ENCODE results near the gene C1orf74.

C1orf74 gene

DNA sequence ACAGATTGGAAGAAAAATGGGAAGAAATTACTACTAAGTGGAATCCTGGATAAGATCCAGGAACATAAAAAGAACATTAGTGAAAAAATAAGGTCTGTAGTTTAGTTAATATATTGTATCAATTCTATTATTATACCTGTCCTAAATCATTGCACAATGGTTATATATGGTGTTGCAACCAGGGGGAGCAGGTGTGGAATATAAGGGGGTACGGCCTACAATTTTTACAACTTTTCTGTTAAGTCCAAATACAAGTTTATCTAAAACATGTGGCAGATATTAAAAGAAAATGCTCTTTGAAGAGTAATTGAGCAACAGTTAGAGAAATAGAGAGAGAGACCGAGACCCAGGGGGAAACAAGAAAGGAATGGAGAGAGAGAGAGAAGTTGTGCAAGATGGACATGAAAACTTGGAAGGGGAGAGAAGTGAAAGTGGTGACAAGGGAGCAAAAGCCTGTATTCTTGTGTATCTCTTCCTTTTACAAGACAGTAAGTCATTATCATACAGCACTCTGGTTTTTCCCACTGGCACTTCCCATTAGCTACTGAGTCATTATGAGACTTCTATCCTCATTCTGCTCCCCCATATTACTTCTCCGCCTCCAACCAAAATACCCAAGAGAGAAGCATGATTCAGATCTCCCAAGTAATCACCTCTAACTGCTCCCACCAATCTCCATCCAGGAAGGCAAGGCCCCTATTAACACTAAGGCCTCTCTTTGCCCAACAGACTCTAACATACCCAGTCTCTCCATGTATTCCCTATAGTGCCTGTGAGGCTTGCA is 50.8 kb downstream of the C1orf74 start:
- TF ChIP-seq, protein P1, sequence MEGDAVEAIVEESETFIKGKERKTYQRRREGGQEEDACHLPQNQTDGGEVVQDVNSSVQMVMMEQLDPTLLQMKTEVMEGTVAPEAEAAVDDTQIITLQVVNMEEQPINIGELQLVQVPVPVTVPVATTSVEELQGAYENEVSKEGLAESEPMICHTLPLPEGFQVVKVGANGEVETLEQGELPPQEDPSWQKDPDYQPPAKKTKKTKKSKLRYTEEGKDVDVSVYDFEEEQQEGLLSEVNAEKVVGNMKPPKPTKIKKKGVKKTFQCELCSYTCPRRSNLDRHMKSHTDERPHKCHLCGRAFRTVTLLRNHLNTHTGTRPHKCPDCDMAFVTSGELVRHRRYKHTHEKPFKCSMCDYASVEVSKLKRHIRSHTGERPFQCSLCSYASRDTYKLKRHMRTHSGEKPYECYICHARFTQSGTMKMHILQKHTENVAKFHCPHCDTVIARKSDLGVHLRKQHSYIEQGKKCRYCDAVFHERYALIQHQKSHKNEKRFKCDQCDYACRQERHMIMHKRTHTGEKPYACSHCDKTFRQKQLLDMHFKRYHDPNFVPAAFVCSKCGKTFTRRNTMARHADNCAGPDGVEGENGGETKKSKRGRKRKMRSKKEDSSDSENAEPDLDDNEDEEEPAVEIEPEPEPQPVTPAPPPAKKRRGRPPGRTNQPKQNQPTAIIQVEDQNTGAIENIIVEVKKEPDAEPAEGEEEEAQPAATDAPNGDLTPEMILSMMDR (IDR thresholded peaks at IDR 0.05; ENCODE audit: low read depth, low read length) = no peak
- H3K4me3 ChIP-seq (ENCODE audit: low read depth, low read length) = no peak overlapping the region

DNA sequence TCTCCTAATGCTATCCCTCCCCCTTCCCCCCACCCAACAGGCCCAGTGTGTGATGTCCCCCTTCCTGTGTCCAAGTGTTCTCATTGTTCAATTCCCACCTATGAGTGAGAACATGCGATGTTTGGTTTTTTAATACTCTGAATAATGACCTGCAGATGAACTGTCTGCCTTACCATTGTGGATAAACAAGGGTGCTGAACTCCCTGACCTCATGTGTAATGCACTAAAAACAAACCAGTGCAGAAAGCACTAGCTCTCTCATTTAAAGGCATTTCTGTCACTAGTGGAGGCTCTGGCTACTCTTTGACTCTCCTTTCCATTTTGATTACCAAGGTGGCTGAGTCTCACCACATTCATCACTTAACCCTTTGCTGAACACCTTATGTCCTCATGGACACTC is 51.6 kb downstream of the C1orf74 start:
- TF ChIP-seq, protein P1 (IDR thresholded peaks at IDR 0.05; ENCODE audit: low read depth, low read length) = no peak
- H3K4me3 ChIP-seq (ENCODE audit: low read depth, low read length) = no peak overlapping the region

DNA sequence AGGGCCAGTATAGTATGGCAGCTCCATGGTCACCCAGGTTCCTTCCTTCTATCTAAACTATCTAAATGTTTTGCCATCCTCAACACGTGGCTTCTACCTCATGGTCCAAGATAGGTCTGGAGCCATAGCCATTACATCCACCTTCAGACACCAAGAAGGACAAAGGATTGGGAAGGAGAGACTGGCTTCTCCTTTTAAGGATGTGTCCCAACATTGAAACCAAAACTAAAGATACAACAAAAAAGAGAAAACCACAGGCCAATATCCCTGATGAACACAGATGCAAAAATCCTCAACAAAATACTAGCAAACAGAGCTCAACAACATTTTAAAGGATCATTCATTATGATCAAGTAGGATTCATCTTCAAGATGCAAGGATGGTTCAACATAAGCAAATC is 54.9 kb downstream of the C1orf74 start:
- H3K4me3 ChIP-seq (ENCODE audit: low read depth, low read length) = no peak overlapping the region
- TF ChIP-seq, protein P1 (IDR thresholded peaks at IDR 0.05; ENCODE audit: low read depth, low read length) = no peak

Data from WI38 (cell line).